ENCODE results near the gene LARP4B. TPM values are rescaled to one million over a fixed set of nuclear protein-coding genes. Genes with fewer than 3 reads are reported as not detected.
"Not testable (repeated sequence)": the region's sequence is repeated elsewhere in the genome, so short reads cannot be mapped to it uniquely, and the experiment has no call there.

The LARP4B gene
- total RNA-seq, 1 experiment from 2014 or later, result 75.4 TPM

DNA sequence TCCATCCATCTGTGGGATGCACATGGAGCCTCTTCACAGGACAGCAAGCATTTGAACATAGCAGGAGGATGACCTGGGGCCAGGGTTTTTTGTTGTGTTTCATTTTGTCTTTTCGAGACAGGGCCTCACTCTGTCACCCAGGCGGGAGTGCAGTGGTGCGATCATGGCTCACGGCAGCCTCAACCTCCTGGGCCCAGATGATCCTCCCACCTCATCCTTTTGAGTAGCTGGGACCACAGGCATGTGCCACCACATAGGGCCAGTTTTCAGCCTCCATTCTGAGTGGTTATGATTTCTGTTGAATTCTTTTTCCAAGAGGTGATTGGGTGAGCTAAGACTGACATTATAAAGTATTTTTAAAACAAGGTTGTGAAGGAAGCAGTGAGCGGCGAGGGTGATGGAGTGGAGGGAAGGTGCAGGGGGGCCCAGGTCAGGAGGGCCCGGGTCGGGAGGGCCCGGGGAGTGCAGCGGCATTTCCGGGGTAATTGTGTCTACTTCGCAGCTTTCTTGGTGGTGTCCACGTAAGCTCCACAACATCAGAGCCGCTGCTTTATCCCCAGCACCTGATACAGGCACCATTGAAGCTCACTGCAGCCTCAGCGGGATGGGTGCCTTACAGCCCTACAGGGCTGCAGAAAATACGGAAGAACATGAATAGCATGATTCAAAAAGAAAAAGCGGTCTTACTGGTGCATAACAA is 12.0 kb upstream of the LARP4B start:
- H3K9me3 ChIP-seq (ENCODE audit: low read length), result no peaks in the 10 kb centered on the region
- DNase-seq, result no peak
- H2AFZ ChIP-seq (ENCODE audit: low read length), result peak overlapping the region; percentile 25

DNA sequence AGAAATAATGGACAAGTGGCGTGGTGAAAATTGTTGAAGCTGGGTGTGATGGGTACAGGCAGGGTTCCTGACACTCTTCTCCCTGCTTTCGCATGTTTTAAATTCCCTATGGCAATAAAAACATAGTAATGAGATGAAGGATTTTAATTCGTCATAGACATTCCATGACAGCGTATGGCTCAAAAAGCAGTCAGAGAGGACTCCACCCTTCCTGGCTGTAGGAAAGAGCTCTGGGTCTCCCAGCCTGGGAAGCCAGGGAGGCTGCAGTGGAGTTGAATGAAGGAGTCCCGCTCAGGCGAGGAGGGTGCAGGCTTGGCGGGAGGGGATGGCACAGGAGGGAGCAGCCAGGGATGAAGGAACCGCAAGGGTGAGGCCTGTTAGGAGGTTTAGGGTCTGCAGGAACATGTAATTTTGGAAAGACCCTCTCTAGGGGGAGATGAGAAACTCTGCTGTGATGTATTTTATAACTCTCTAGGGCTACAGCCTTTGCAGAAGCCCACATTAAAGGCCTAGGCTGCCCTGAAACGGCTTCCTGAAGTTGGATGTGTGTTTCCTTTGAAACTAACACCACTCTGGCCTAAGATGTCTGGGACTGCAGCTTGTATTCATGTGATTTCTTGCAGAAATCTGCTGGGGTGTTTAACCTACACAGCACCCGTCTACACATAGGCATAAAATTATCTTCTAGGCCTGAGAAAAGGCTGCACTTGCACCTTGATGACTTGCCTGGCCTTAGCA is 7.6 kb upstream of the LARP4B start:
- Histone ChIP-seq H3K36me3 (ENCODE audit: insufficient read depth, low read length) (no peaks in the 10 kb centered on the region), H3K9me3 (ENCODE audit: low read length) (no peaks in the 10 kb centered on the region), H3K27me3 (ENCODE audit: low read length) (no peaks in the 10 kb centered on the region), H3K27ac (ENCODE audit: low read length) (no peak overlapping the region), H2AFZ (ENCODE audit: low read length) (no peak overlapping the region), H3K9ac (ENCODE audit: low read length) (no peak overlapping the region), H3K4me3 (ENCODE audit: low read length) (no peak overlapping the region), H4K20me1 (ENCODE audit: insufficient read depth, low read depth, low read length) (no peaks in the 10 kb centered on the region), H3K79me2 (ENCODE audit: low read length) (no peaks in the 10 kb centered on the region), H3K4me2 (ENCODE audit: low read depth, low read length, poor library complexity, severe bottlenecking) (no peak overlapping the region), H3K9me2 (replicated peaks; ENCODE audit: insufficient read depth, low read length) (no peaks in the 10 kb centered on the region), H3K4me1 (ENCODE audit: low read length) (peaks cover 33% of the 10 kb centered on the region)
- peak; percentile 40 for DNase-seq

More for the DNA sequence above, 12.0 kb upstream of the LARP4B start:
- H3K36me3 ChIP-seq (ENCODE audit: insufficient read depth, low read length), result no peaks in the 10 kb centered on the region
- H3K9me2 ChIP-seq (replicated peaks; ENCODE audit: insufficient read depth, low read length), result no peaks in the 10 kb centered on the region
- no peak overlapping the region for H3K27ac ChIP-seq (ENCODE audit: low read length)
- no peaks in the 10 kb centered on the region for H3K79me2 ChIP-seq (ENCODE audit: low read length)
- H4K20me1 ChIP-seq (ENCODE audit: insufficient read depth, low read depth, low read length), result no peaks in the 10 kb centered on the region
- H3K4me1 ChIP-seq (ENCODE audit: low read length), result peaks cover 18% of the 10 kb centered on the region
- H3K9ac ChIP-seq (ENCODE audit: low read length), result peak overlapping the region; percentile 28; the same call in 1 of the 2 replicates
- peak overlapping the region; percentile 32 for H3K4me2 ChIP-seq (ENCODE audit: low read depth, low read length, poor library complexity, severe bottlenecking)
- H3K4me3 ChIP-seq (ENCODE audit: low read length), result no peak overlapping the region
- H3K27me3 ChIP-seq (ENCODE audit: low read length), result no peaks in the 10 kb centered on the region

DNA sequence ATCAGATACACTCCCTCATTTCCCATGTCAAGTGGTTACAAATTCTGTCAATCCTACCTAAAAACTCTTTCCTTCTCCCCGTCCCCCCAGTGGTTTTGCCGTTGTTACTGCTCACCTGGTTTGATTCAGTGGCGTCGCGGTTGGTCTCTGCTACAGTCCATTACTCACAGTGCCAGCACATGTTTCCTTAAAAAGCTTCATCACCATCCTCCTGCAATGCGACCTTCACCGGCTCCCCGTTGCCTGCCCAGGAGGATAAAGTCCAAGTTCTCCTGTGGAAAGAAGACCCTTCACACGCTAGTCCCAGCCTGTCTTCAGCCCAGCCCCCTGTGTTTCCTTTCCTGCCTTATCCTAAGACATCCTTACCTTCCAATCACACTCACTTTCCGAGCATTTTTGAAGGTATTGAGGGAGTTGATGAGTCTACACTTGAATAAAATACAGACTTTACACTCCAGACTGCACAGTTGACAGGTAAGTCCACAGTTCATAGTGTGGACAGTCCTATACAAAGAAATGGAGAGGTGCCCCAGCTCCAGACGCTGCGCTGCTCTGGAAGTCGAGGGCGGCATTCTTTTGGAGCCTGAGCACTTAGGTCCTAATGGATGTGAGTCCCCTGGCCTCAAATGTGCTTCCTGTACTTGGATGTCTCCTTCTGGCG is 3.4 kb upstream of the LARP4B start:
- Histone ChIP-seq H3K27me3 (ENCODE audit: low read length) (no peaks in the 10 kb centered on the region), H3K4me2 (ENCODE audit: low read depth, low read length, poor library complexity, severe bottlenecking) (no peak overlapping the region), H3K27ac (ENCODE audit: low read length) (no peak overlapping the region), H4K20me1 (ENCODE audit: insufficient read depth, low read depth, low read length) (peaks cover 6% of the 10 kb centered on the region; the same call in 1 of the 2 replicates), H3K4me1 (ENCODE audit: low read length) (peaks cover 34% of the 10 kb centered on the region), H3K79me2 (ENCODE audit: low read length) (peaks cover 12% of the 10 kb centered on the region), H3K36me3 (ENCODE audit: insufficient read depth, low read length) (no peaks in the 10 kb centered on the region), H3K4me3 (ENCODE audit: low read length) (no peak overlapping the region), H3K9ac (ENCODE audit: low read length) (no peak overlapping the region), H2AFZ (ENCODE audit: low read length) (no peak overlapping the region), H3K9me3 (ENCODE audit: low read length) (no peaks in the 10 kb centered on the region), H3K9me2 (replicated peaks; ENCODE audit: insufficient read depth, low read length) (no peaks in the 10 kb centered on the region)
- DNase-seq, result no peak

DNA sequence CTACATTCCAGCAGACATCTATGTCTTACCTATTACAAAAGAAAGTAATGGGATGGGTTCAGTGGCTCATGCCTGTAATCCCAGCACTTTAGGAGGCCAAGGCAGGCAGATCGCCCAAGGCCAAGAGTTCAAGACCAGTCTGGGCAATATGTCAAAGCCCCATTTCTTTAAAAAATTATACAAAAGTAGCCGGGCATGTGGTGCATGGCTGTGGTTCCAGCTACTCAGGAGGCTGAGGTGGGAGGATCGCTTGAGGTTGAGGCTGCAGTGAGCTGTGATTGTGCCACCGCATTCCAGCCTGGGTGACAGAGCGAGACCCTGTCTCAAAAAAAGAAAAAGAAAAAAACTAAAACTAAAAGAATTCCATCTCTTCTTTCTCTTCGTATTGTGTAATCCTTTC is 2.7 kb upstream of the LARP4B start:
- Histone ChIP-seq H3K79me2 (ENCODE audit: low read length) (peaks cover 19% of the 10 kb centered on the region), H3K4me1 (ENCODE audit: low read length) (peaks cover 41% of the 10 kb centered on the region), H4K20me1 (ENCODE audit: insufficient read depth, low read depth, low read length) (peaks cover 10% of the 10 kb centered on the region; the same call in 1 of the 2 replicates)
- not testable (repeated sequence) for H3K4me3 ChIP-seq (ENCODE audit: low read length); H3K36me3 ChIP-seq (ENCODE audit: insufficient read depth, low read length); H3K9ac ChIP-seq (ENCODE audit: low read length); H3K27ac ChIP-seq (ENCODE audit: low read length); H3K27me3 ChIP-seq (ENCODE audit: low read length); H3K9me3 ChIP-seq (ENCODE audit: low read length); DNase-seq; H3K9me2 ChIP-seq (replicated peaks; ENCODE audit: insufficient read depth, low read length); H2AFZ ChIP-seq (ENCODE audit: low read length); H3K4me2 ChIP-seq (ENCODE audit: low read depth, low read length, poor library complexity, severe bottlenecking)

DNA sequence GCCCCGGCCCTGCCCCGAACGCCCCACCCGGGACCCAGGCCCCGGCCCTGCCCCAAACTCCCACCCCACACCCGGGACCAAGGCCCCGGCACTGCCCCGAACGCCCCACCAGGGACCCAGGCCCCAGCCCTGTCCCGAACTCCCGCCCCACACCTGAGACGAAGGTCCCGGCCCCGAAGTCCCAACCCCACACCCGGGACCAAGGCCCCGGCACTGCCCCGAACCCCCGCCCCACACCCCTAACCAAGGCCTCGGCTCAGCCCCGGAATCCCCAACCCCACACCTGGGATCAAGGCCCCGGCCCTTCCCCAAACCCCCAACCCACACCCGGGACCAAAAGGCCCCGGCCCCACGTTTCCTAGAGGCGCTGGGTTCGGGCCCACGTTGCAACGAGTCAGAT is 1.1 kb upstream of the LARP4B start:
- Histone ChIP-seq H3K4me1 (ENCODE audit: low read length) (peaks cover 55% of the 10 kb centered on the region), H3K9me3 (ENCODE audit: low read length) (no peaks in the 10 kb centered on the region), H3K36me3 (ENCODE audit: insufficient read depth, low read length) (peaks cover 7% of the 10 kb centered on the region; the same call in 1 of the 2 replicates), H3K9me2 (replicated peaks; ENCODE audit: insufficient read depth, low read length) (no peaks in the 10 kb centered on the region), H2AFZ (ENCODE audit: low read length) (no peak overlapping the region), H3K9ac (ENCODE audit: low read length) (peak overlapping the region; percentile 86), H4K20me1 (ENCODE audit: insufficient read depth, low read depth, low read length) (peaks cover 26% of the 10 kb centered on the region), H3K27ac (ENCODE audit: low read length) (no peak overlapping the region), H3K27me3 (ENCODE audit: low read length) (no peaks in the 10 kb centered on the region), H3K4me2 (ENCODE audit: low read depth, low read length, poor library complexity, severe bottlenecking) (peak overlapping the region; percentile 65), H3K4me3 (ENCODE audit: low read length) (peak overlapping the region; percentile 70; the same call in 1 of the 2 replicates), H3K79me2 (ENCODE audit: low read length) (peaks cover 35% of the 10 kb centered on the region)
- no peak for DNase-seq

DNA sequence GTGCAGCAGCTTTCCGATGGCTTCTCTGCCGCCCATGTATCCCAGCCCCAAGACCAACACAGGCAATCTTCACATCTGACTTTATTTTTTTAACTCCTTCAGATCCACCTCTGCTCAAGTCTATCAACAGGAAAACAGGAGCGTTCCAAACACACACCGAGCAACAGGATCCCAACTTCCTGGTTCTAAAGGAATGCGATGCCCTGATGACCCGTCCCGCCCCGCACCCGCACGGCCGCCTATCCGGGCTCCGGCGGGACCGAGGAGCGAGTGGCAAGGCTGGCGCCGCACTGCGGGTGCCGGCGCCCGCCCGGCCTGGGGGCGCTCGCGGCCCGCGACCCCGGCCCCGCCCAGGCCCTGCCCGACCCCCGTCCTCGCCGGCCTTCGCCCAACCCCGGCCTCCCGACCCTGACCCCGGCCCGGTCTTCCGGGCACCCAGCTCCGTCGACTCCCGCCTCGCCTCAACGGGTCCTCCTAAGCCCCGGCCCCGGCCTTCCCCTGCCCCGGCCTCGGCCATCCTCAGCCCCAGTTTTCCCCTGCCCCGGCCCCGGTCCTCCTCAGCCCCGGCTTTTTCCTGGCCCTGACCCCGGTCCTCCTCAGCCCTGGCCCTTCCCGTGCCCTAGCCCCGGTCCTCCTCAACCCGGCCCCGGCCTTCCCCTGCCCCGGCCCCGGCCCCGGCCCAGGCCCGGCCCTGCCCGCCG is 730 bp downstream of the LARP4B start:
- peak overlapping the region; percentile 75 for H3K4me2 ChIP-seq (ENCODE audit: low read depth, low read length, poor library complexity, severe bottlenecking)
- no peak overlapping the region for H2AFZ ChIP-seq (ENCODE audit: low read length)
- peak; percentile 72 for DNase-seq
- peak overlapping the region; percentile 93 for H3K9ac ChIP-seq (ENCODE audit: low read length)
- H4K20me1 ChIP-seq (ENCODE audit: insufficient read depth, low read depth, low read length), result peaks cover 44% of the 10 kb centered on the region
- peak overlapping the region; percentile 72 for H3K4me3 ChIP-seq (ENCODE audit: low read length)
- peak overlapping the region; percentile 42 for H3K27ac ChIP-seq (ENCODE audit: low read length)
- H3K79me2 ChIP-seq (ENCODE audit: low read length), result peaks cover 53% of the 10 kb centered on the region
- no peaks in the 10 kb centered on the region for H3K9me2 ChIP-seq (replicated peaks; ENCODE audit: insufficient read depth, low read length)
- no peaks in the 10 kb centered on the region for H3K9me3 ChIP-seq (ENCODE audit: low read length)
- peaks cover 18% of the 10 kb centered on the region; the same call in 1 of the 2 replicates for H3K36me3 ChIP-seq (ENCODE audit: insufficient read depth, low read length)
- H3K4me1 ChIP-seq (ENCODE audit: low read length), result peaks cover 53% of the 10 kb centered on the region
- H3K27me3 ChIP-seq (ENCODE audit: low read length), result no peaks in the 10 kb centered on the region

DNA sequence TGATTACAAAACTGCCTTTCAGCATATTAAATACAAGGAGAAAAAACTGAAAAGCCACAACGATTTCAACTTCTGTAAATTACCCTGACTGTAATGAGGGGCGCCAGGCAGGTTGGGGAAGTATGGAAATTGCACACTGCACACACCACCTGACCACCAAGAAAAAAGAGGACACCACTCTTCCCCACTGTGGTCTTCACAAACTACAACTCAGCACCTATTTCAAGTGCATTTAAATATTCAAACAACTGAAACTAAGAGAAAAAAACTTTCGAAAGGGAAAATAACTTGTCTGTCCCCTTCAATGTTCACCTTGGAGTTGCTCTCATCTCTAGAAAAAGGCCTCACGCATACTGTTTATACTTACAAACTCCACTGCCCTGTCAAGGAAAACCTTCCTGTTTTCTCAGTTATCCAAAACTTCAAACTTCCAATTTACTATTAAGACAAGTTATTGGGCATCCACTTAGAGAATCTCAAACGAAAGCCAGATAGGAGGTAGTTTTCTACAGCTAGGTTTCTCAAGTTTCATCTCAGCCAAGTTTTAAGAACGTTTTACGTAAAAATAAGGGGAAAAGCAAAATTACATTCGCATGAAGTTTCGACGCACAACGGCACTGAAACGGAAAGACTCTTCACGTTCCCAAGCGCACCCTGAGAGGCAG is 1.4 kb downstream of the LARP4B start:
- Histone ChIP-seq H3K9ac (ENCODE audit: low read length) (peak overlapping the region; percentile 93), H3K27me3 (ENCODE audit: low read length) (no peaks in the 10 kb centered on the region), H3K9me3 (ENCODE audit: low read length) (no peaks in the 10 kb centered on the region), H3K4me2 (ENCODE audit: low read depth, low read length, poor library complexity, severe bottlenecking) (peak overlapping the region; percentile 75), H3K27ac (ENCODE audit: low read length) (peak overlapping the region; percentile 42), H2AFZ (ENCODE audit: low read length) (no peak overlapping the region), H3K4me3 (ENCODE audit: low read length) (peak overlapping the region; percentile 72), H3K79me2 (ENCODE audit: low read length) (peaks cover 60% of the 10 kb centered on the region), H4K20me1 (ENCODE audit: insufficient read depth, low read depth, low read length) (peaks cover 51% of the 10 kb centered on the region), H3K36me3 (ENCODE audit: insufficient read depth, low read length) (peaks cover 22% of the 10 kb centered on the region; the same call in 1 of the 2 replicates), H3K9me2 (replicated peaks; ENCODE audit: insufficient read depth, low read length) (no peaks in the 10 kb centered on the region), H3K4me1 (ENCODE audit: low read length) (peaks cover 53% of the 10 kb centered on the region)
- DNase-seq, result peak; percentile 66
